MV-4-11 (cell line): ENCODE data around the gene EBF3.

Experiments used
- DNase-seq: peaks from one replicate; lab custom pipeline; 2025; lab: John Stamatoyannopoulos, UW

Gene EBF3

DNA sequence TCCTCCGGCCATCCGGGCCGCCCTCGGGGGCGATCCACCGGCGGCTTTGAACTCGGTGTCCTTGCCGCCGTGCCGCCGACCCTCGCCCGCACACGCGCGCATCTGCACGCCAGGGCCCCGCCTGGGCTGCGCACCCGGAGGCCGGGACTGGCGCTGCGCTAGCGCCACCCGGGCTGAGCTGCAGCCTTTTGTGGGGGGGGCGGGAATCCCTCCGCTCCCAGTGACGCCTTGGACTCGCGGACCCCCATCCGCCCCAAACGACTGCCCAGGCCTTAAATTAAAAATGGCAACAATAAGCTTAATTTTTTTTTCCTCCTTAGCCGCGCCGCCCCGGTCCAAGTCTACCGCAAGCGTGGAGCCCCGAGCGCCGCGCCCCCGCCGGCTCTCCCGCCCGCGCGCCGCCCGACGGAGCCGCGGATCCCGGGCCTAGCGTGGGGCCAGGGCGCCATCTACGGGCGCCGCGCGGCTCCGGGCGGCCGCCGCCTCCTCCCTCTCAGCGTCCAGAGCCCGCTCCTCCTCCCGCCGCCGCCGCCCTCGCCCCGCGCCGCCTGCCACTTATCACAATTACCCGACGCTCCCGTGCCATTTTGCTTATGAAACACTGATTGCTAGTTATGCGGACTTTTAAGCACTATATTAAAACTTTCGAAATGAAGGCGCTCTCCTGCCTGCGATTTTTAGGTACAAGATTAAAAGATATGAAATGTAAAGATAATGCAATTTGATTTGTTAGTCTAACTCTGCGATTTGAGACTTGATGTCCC, 7.5 kb upstream of the EBF3 start:
- DNase-seq, result peak; percentile 45

DNA sequence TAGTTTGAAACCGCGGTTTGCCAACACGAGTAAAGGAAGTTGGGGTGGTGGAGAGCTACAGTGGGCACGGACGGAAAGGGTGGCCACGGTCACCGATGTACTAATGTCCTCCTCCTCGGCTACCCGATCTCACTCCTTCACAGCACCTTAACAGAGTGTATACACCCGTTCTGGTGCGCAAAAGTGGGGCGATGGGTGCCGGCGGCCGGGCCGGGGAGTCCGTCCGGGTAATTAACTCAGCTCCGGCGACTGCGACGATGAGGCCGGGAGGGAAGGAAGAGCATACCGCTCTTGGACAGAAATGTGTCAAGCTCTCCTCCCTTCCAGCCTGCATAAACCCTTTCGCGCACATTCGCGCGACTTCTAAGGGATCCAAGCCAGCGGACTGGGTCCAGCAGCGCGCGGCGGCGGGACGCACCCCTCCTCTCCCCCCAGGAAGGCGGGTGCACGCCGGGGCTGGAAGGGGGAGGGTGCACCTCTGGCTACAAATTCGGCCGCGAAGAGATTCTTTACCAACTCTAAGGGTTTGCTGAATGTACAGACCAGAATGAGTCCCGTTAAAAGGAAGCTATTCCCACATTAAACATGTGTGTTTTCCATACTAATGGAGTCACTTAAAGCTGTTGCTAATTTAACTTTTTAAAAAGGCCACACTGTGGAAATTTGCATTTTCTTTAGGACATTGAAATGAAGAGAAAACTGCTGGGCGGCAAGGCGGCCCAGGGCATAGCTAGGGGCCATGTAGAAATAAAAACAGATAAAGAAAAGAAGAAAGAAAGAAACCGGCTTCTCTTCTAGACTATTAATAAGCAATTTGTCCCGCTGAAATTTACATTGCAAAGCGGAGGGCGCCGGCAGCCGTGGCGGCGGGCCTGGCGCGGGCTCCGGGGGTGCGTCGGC, 6.6 kb upstream of the EBF3 start:
- no peak for DNase-seq

DNA sequence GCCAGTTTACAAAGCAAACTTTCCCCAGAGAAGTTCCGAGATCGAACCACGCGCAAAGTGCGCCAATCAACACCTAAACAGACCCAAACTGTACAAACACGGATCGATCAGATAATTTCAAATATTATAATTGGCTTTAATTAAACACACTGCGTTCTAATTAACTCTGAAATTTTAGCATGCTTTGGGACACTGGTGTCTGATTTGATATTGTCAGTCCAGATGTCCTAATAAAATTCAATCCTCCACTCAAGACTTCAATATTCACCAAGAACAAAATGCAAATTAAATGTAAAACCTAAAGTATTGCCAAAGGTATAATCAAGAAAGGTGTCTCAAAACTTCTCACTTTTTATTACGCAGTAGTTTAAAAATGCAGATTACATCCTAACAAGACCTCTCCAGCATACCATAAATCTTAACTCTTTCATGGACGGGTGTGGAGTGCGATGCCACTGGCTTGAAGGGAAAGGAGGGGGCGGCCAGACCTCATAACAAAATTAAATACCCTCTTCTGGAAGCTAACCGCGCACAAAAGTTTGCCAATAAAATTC, 5.9 kb upstream of the EBF3 start:
- DNase-seq, result no peak

DNA sequence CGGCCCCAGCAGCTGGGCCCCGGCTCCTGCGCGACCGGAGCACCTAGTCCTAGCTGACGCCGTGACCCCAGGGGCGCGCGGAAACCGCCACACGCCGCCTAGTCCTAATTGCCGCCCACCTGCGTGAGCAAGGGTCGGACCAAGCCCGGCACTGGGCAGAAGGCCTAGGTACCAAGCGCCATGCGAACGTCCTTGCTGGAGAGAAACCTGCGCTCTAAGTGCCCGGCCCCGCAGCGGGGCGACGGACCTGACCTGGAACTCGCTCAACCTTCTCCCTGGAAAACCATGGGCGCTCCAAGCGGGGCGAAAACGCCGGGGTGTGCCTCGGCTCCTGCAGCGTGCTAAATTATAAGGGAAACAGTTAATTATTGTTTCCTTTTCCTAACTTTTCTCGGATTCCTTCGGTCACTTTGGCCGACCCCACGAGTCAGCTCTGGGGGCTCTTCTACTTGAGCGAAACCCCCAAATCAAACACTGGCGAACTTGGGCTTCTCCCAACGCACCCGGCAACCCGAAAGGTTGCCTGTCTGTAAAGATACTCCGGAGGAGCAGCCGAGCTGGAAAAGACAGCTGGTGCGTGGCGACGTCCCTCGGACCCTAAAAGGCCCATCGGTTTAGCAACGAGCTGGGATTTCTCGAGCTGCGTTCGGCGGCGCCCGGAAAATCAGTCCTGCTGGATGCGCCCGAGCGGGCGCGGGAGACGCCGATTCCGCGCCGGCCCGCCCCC, 5.3 kb upstream of the EBF3 start:
- no peak for DNase-seq

DNA sequence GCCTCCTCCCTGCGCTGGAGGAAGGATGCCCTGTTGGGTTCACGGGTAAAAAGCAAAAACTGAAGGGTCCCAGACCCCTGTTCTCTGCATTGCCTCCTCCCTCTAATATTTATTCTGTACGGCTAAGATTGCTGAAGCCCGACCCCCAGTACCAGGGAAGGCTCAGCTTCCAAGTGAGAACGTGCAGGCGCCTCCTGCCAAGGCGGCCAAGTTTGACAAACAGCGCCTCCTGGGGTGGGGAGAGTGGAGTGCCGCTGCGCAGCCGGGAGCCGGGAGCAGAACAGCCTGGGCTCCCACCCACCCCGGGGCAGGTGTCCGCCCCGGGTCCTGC, 4.7 kb upstream of the EBF3 start:
- DNase-seq, result peak; percentile 34

DNA sequence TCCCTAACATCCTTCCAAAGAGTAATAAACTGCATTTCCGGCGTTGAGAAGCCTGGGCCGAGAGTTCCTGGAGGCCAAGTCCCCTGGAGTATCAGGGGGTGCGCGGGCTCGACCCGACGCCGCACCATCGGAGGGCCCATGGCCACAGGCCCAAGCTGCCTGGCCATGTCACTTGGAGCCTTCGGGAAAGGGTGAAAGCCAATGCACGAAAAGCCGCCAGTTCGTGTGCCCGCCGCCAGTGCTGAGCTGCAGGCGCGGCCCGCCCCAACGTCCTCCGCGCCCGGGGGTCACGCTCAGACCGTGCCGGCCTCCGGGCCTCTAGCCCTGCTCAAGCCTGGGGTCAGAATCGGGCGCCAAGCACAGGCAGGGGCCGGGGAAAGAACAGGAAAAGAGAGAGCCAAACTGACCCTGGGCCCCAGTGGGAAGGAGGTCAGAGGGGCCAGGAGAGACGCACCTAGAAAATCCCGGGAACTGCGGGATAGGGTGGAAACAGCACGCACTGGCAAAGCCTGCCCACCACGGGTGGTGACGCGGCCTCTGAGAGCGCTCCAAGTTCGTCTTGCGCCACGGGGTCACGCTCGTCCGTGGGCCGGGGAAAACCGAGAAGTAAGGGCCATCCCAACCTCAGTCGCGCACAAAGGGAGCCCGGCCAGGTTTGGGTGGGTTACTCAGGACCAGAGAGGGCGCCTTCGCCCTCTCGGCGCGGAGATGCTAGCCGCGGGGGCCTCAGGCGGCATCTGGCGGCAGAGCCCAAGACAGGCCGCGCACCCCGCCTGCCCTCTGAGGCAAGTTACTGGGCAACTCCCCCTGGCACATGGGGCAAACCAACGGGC, 4.2 kb upstream of the EBF3 start:
- DNase-seq, result peak; percentile 34

DNA sequence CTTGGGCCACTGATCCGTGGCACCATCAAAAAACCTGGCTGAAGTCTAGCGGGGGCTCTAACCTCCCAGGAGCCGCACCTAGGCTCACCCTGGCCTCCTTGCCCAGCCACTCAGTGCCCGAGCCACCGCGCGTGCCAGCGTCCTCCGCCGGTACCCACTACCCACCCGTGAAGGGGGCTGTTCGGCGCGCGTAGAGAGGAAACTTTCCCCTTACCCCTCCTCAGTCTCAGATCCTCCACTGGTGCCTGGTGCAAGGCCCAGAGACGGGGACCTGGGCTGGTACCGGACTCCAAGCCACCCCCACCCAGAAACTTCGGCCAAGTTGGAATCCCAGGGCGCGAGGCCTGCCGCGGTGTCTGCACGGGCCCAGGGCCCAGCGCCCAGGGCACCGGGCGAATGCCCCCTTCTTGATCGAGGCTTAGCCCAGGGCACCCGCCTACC, 3.5 kb upstream of the EBF3 start:
- no peak for DNase-seq

DNA sequence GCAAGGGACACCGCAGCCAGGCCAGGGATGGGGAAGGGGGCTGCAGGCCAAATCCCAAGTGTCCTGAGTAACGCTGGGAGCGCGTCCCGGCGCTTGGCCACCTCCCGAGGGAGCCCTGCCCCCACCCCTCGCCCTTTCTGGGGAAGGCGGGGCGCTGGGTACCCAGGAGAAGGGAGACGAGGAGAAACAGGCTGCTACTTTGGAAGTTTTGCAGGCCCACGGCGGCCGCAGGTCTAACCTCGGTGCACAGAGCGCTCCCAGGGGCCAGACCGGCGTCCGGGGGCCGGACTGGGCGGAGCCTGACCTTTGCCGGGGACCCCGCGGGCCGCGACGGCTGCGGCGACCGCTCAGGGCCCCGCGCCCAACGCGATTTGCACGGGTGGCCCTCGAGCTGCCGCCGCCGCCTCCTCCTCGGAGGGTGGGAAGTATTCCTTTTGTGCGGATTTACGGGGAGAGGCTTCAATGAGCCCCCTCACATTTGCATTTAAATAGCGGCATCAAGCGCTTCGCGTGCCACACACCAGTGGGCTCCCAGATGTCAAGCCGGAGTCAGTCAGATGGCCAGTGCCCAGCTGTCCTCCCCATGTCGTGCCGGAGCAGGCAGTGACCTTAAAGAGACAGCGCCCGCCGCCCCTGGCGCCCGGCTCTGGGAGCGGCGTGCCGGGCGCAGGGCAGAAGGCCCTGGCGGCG, 3.0 kb upstream of the EBF3 start:
- no peak for DNase-seq

DNA sequence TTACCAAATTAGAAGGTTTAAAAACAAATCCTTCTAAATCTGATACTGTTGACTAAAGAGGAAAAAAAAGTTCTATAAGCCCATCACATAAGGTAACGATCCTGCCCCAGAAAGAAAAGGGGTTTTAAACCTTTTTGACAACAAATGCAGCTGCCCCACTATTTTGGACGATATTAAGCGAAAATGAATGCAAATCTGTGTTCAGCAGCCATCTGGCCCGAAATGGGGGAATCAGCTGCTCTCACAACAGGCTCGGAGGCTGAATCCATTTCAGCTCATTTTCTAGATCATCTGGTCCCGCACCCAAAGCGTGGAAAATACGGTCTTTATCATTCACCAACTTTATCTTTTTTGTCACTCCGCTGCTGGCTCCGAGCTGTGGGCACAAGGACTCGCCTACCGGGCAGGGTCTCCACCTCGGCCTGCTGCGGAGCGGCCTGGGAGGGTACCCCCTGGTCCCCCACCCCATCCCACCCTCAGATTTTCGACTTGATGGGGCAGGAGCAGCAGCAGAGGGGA, 2.4 kb upstream of the EBF3 start:
- DNase-seq, result no peak

DNA sequence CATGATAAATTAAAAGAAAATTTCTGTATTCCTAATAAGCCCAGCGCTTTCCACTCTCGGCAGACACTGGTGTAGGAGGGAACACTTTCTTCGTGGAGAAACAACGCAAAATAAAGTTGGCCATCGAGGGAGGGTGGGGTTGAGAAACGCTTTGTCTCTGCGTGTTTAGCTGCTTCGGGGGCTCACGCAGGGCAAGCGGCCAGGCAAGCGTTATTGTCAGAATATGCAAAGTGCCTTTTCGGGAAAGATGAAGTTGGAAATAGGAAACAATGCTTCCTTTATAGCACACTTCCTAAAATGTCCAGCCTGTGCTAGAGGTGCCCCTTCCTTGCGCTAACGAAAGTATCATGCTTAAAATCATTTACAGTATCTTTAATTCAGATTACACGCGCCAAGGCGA, 1.9 kb upstream of the EBF3 start:
- no peak for DNase-seq

DNA sequence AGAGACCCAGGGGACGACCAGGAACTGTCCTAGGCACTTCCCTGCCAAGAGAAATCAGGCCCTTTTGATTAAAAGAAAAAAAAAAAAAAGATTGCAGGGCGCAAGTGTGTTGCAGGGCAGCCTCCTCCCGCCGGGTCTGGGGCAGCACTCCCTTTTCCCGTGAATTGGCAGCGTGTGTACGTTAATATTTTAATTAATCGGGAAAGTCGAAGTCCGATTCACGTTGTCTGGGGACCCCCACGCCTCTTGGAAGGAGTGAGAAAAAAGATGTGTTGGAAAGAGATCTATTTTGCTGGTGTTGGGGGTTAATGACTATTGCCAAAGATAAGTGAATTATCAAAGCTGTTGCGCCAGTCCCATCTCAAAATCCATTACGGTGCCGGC, 1.3 kb upstream of the EBF3 start:
- DNase-seq, result no peak

DNA sequence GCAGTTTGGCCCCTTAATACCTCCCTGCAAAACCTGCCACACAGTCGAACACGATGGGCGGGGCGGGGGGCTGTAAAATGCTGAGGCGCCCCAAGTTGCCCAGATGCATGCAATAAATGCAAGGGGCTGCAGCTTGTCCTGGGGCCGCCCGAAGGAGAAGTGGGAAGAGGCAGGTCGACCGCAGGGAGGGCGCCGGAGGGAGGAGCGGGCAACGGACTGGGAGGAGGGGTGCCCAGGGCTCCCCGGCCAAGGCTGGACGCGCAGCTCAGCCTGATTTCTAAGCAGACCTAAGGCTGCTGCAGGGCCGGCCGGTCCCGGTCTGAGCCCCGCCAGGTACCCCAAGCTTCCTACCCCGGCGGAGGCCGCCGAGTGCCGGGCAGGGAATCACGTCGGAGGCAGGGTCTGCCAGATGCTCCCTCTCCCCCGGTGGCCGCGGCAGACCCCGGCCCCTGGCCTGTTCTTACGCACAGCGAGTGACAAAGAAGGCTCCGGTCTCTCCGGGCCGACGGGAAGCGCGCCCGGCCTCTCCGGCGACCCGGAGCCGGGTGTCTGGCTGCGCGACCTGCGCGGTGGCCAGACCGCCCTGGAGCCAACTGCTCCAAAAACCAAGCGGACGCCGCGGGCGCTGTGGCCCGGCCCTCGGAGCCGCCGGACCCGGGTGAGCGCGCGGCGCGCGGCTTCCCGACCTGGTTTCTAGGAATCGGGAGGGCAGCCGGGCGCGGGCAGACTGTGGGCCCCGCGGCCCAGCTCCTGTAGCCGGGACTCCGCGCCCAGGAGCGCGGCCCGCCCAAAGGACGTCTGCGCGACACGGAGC, 744 bp upstream of the EBF3 start:
- no peak for DNase-seq

DNA sequence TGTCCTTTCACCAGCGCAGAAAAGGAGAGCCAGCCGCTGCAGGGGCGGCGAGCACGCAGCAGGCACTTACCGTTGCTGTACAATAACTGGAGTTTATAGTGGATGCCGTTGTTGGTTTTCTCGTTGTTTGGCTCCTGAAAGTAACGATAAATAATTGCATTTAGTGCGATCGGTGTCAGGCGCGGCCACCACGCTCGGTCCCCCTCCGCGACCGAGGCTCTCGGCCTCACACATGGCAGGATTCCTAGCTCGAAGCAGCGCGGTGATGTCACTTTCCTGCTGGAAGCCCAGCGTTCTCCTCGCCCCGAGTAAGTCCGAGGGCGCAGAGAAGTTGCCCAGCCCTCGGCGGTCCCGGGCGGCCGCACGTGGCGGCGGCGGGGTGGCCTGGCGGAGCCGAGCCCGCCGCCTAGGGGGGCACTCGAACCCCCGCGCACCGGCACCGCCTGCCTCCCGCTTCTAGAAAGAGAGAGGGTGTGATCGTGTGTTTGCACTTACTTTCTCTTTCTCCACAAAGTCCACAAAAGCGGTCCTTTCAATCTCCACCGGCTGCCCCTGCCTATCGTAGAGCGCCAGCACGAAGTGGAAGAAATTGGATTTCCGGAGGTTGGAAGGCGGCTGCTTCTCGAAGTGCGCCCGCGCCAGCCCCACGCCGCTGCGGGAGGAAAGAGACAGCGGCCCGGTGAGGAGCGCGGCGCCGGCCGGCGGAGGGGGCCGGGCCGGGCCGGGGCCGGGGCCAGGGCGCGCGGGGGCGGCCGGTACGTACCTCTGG, 1.0 kb downstream of the EBF3 start:
- no peak for DNase-seq

DNA sequence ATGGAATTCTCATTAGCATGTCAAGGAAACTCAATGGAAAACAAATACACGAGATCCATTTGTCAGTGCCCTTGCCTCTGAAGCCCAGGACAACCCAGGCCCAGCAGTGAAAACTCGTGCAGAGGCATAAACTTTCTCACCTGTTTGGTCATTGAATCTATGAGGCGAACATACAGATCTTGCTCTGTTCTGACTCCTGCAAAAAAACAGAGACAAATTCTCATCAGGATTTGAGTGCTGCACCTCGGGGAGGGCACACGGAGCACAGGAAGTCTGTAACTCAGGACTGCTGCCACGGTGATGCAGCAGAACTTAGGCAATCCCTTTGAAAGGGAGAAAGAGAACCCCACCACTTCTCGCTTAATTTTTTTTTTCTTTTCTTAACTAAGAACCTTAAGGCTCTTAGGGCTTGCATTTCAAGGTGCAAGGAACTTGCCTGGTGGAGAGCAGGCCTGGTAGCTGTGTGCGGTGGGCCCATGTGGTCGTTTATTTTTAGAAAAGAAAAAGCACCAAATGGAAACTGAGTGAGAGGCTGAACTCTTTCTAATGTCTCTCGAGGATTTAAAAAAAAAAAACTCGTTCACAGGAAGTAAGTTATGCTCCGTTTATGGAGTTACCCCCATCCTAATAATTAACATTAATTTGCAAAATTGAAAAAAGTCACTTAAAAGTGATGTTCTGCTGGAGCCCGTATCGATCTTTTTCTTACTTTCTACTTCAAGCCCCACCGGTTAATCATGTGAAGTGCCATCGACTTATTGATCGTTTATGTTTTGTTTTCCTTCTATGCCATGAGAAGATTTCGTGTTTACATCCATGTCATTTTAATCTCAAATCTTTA, 1.8 kb downstream of the EBF3 start:
- peak; percentile 20 for DNase-seq

DNA sequence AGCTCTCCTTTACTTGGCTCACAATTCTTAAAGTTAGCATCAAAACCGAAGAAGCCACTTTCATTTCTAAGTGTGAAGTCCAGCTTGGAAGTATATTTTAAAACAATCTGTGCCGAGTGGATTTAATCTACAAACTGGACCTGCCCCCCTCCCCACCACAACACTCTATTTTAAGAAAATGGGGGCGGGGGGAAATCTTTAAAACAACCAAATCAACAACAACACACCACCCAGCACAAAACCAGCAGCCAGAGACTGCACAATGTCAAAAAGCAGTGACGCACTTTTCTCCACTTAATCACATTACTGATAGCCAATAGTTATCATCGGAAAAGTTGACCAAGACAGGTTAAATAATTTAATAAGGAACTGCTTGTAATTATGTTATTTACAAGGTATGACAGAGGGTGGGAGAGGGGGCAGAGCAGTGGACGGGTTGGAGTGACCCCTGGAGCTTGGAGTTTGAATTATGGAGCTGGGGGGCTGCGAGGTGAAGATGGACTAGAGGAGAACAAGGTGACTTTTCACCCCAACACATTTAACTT, 2.8 kb downstream of the EBF3 start:
- DNase-seq, result no peak

DNA sequence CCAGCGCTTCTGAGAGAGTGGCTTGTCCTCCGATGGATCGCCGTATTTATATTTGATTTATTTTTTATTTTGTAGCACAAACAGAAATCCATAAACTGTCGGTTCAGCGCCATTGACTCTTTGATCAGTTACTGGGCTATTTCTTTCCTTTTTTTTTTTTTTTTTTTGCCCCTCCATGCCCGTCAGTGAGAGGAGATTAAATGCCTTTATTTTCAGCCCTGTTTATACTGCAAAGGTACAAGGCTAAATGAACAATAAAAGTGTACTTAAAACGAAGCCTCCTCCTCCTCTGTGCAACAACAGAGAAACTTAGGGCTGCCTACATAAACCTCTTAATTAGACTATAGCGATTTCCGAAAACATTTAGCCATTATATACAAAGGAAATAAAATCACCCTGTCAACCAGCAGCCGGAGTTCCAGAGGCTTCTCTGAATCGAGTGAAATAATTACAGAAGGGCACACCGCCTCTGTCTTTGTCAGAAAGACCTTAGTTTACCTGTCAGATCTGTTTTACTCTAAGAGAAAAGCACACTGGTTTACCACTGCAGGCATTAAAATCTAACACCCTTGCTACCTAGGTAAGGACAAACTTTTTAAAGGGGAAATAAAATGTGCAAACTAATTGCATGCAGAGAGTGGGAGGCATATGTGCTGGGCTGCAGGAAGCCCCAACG, 3.5 kb downstream of the EBF3 start:
- no peak for DNase-seq
